T-helper 1 cell (primary cell): ENCODE results near the gene YBEY.

Experiments used
- DNase-seq, 5 donors: peaks; one replicate each; pipeline ENCODE4 v3.0.0-alpha.2; 2012 to 2020

Gene YBEY

DNA sequence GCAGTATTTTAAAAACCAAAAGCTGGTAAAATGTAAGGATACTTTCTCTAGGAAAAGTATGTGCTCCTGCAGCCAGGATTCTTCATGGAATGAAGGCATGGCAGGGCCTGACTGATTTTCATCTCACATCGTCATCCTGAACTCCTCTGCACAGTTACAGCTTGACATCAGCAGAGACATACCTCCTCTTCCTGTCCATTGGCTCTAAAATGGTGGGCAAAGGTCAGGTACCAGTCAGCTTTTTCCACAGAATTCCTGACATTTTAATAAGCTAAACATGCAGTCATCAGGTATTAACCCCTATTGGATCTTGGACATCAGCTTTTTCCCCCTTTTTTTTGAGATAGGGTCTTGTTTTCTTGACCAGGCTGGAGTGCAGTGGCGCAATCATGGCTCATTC lies 43.7 kb downstream of the YBEY start:
- no peak for DNase-seq

- DNase-seq: no peak
Observed at GRCh38 chr21:46334351-46335140, 48.4 kb downstream of the YBEY start.

GRCh38 chr21:46336603-46337002 lies 50.5 kb downstream of the YBEY start:
- no peak for DNase-seq

DNA sequence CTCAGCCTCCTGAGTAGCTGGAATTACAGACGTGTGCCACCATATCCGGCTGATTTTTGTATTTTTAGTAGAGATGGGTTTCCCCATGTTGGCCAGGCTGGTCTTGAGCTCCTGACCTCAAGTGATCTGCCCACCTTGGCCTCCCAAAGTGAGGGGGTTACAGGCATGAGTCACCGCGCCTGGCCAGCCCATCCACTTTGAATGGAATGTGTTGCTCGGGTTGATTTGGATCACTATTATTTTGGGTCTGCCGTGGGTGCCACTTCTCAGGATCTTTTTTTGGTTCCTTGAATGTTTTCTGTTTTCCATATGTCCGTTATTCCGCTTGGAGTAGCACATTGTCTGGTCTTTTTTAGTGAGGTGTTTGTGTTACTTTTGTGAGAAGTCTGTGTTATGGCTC lies 54.9 kb downstream of the YBEY start:
- no peak for DNase-seq

- DNase-seq: no peak
Observed at GRCh38 chr21:46344219-46344915, 58.2 kb downstream of the YBEY start.

DNA sequence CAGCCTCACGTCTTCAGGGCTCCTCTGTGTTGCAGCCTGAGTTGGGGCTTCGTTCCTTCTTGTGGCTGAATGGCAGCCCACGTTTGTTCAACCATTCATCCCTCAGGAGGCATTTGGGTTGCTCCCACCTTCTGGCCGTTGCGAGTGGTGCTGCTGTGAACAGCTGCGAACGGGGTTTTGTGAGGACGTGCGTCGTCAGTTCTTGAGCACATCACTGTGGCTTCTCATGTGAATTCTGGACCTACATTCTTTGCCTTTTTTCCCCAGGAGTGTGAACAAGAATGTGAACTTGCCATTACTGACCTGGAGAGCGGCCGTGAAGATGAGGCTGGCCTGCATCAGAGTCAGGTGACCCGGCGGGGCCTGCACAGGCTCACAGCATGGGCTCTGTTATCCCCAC lies 59.7 kb downstream of the YBEY start:
- DNase-seq: no peak

GRCh38 chr21:46346296-46347202 lies 60.4 kb downstream of the YBEY start:
- no peak for DNase-seq

- no peak for DNase-seq
Observed at GRCh38 chr21:46347203-46347550, 61.0 kb downstream of the YBEY start.
